Mucosa of rectum (tissue), 2 donors: ENCODE results near the gene SH3BP4.
A peak's percentile ranks its signal among the peaks of the same experiment; 100 is the strongest.

ENCODE experiments used
- H3K27ac ChIP-seq, 2 donors: one replicate each; pipeline ENCODE4 v1.7.0; 2013; ENCODE audit warnings: inconsistent platforms in 2 of 2, low read depth in 2 of 2, low read length in 2 of 2
- H3K27me3 ChIP-seq, 2 donors: one replicate each; pipeline ENCODE4 v1.7.0; 2013; ENCODE audit warnings: low read length in 2 of 2; ENCODE audit not compliant: control insufficient read depth in 2 of 2, insufficient read depth in 2 of 2
- H3K36me3 ChIP-seq, 2 donors: one replicate each; pipeline ENCODE4 v1.7.0; 2013; ENCODE audit warnings: low read length in 2 of 2; ENCODE audit not compliant: control insufficient read depth in 2 of 2, insufficient read depth in 2 of 2
- H3K4me1 ChIP-seq, 2 donors: one replicate each; pipeline ENCODE4 v1.7.0; 2013; ENCODE audit warnings: low read length in 2 of 2, mild to moderate bottlenecking in 1 of 2; ENCODE audit not compliant: control insufficient read depth in 2 of 2, insufficient read depth in 2 of 2
- H3K4me3 ChIP-seq, 2 donors: one replicate each; pipeline ENCODE4 v1.7.0; 2013; ENCODE audit warnings: low read length in 2 of 2
- H3K9ac ChIP-seq, 2 donors: one replicate each; pipeline ENCODE4 v1.7.0; 2013; ENCODE audit warnings: low read length in 2 of 2, low read depth in 1 of 2, mild to moderate bottlenecking in 1 of 2
- H3K9me3 ChIP-seq, 2 donors: one replicate each; pipeline ENCODE4 v1.7.0; 2013; ENCODE audit warnings: low read length in 2 of 2; ENCODE audit not compliant: control insufficient read depth in 2 of 2
- donor health status: healthy.
- donor health status: Normal muscosa, but diverticular disease.

Gene SH3BP4

DNA sequence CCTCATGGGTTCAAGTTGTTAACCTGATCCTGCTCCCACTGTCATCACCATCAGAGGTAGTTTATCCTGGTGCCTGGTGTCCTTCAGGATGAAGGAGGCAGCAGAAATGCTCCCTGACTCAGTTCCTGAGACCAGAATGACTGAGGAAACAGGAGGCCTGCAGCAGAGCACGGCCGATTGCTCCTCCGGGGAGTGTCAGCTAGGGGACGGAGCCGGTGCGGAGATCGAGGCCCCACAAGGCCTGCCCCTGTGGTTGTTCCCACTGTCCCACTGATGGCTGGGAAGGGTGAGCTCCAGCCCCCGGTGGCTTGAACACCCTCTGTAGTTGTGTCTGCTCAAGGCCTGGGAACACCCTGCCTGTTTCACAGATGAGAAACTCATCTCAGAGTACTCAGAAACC lies 45.6 kb downstream of the SH3BP4 start:
- Histone ChIP-seq H3K9ac (no peak overlapping the region), H3K4me3 (no peak overlapping the region), H3K36me3 (no peaks in the 10 kb centered on the region), H3K9me3 (no peaks in the 10 kb centered on the region), H3K27me3 (no peaks in the 10 kb centered on the region), H3K27ac (no peak overlapping the region), H3K4me1 (peaks cover 19 to 50% of the 10 kb centered on the region in 2 donors)

DNA sequence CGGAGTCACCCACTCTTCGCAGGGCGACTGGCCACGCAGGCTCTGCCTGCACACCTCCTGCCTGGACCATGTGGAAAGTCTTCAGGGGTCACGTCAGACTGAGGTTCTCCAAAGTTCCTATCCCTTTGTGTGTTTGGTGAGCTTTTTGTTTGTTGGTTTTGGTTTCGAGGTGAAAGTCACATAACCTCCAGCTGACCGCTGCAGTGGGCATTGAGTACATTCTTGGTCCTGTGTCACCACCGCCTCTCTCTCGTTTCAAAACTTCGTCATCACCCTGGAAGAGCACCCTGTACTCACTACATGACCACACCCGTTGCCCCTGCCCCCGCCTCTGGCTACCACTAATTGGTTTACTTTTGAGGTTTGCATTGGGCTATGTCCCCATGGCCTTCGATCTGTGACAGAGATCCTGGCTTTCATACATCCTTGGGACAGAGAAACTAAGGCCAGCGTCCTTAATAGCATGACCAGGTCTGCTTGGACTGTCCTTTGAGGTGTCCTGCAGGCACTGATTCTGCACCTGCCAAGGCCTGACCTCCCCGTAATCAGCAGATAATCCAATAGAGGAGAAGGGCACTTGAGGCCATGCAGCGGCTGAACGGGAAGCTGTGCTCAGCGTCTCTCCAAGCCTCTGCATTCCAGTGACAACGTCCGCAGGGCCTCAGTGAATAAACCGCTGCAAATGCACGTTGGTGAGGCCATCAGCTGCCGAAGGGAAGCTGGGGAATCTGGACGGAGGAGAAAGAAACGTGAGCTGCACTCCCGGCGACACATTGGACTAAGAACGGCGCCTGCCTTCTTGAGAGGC lies 46.8 kb downstream of the SH3BP4 start:
- Histone ChIP-seq H3K9me3 (no peaks in the 10 kb centered on the region), H3K9ac (no peak overlapping the region), H3K4me3 (no peak overlapping the region), H3K27me3 (no peaks in the 10 kb centered on the region), H3K36me3 (no peaks in the 10 kb centered on the region), H3K4me1 (peaks cover 19 to 55% of the 10 kb centered on the region in 2 donors), H3K27ac (no peak overlapping the region)

DNA sequence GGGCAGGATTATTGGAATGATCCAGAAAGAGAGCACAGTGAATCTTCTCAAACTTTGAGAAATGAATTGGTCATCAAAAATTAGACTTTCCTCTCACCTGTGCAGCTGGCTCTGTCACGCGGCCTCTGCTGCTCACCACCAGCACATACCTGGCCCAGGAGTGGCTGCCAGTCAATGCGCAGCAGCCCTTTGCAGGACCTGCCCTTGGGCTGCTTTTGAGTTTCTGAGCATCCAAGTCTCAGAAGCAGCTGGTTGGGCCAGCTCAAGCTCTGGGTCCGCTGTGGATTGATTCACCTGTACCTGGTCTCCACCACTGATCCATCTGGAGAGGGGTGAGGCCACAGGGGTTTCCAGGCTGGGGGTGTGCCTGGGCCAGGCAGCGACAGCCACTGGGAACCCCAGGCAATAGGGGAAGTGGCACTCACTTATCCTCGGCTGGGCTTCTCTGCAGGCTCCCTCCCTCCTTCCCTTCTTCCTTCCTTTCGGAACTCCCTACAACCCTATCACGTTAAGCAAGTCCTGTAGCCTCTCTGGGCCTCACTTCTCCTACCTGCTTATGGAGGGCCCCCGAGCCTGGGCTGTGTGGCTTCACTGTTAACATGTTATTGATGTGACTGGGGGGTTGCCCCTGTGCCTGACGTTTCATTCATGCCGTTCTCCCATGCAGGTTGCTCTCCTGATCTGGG lies 48.1 kb downstream of the SH3BP4 start:
- no peaks in the 10 kb centered on the region for H3K36me3 ChIP-seq
- peak overlapping the region in 1 of 2 donors; percentile 1 for H3K4me3 ChIP-seq
- no peaks in the 10 kb centered on the region for H3K27me3 ChIP-seq
- H3K4me1 ChIP-seq, result peaks cover 18 to 48% of the 10 kb centered on the region in 2 donors
- no peaks in the 10 kb centered on the region for H3K9me3 ChIP-seq
- H3K27ac ChIP-seq, result peak overlapping the region; percentile 75 to 82
- H3K9ac ChIP-seq, result peak overlapping the region in 1 of 2 donors; percentile 32

DNA sequence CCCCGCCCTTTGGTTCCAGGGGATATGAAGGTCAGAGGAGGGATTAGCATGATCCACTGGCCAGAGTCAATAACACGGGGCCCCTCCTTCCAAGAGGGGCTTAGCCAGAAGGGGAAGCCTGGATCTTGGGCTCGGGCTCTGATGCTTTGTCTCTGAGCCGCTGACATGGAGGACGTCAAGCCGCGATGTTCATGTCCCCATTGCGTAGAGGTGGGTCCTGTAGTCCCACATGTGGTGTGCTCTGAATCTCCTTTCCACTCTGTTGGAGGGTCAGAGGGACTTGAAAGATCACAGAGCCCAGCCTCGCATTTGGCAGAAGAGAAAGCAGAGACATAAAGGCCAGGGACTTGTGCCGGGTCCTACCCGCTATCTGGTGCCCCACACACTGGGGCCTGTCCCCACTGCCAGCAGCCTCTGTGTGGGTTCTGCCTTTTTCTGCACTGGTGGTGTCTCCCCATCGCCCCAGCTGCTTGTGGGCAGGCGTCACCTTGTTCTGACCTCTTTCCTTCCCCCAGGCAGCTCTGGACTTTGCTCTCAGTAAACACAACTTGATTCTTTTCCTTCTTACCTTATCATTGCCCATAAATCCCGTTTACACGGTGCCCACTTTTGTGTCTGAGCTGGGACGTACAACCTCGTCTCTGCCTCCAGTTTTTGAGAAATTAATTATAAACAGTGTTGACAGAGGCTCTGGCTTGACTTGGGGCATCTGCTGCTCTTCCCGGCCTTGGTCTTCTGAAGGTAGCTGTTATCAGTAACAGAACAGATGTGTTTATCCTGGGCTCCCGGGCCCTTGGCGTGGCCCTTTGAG lies 48.8 kb downstream of the SH3BP4 start:
- H3K4me1 ChIP-seq, result peaks cover 22 to 55% of the 10 kb centered on the region in 2 donors
- H3K4me3 ChIP-seq, result peak overlapping the region; percentile 6 to 33
- H3K27ac ChIP-seq, result peak overlapping the region; percentile 75 to 82
- no peaks in the 10 kb centered on the region for H3K9me3 ChIP-seq
- no peaks in the 10 kb centered on the region for H3K36me3 ChIP-seq
- H3K27me3 ChIP-seq, result no peaks in the 10 kb centered on the region
- peak overlapping the region in 1 of 2 donors; percentile 32 for H3K9ac ChIP-seq

DNA sequence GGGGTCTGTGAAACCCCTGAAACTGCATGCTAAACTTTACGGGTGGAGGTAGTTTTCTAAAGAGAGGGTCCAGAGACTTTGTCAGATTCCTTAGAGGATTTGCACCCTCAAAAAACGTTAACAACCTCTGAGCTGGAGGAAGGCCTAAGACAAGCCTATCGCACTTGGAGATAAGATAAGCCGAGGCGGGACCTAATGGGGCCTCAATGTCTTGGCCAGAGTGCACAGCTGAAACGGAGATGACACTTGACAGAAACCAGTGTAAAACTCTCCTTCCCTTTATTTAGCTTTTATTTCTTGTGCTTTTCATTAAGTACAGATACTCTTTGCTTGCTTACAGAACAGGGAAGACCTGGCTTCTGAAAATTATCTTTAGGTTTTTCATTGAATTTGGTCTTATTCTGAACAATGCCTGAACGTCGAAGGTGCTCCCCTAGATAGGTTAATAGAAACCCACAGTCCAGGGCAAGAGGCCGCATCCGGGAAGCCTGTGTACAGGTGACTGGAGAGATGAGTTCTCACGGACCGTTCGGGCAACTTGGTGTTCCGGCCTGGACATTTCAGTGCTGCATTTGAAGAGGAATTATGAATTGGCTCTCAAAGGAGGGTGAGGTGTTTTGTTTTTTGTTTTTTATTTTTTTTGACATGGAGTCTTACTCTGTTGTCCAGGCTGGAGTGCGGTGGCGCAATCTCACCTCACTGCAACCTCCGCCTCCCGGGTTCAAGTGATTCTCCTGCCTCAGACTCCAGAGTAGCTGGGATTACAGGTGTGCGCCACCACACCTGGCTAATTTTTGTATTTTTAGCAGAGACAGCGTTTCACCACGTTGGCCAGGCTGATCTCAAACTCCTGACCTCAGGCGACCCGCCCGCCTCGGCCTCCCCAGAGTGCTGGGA lies 49.7 kb downstream of the SH3BP4 start:
- Histone ChIP-seq H3K27ac (peak overlapping the region; percentile 75 to 82), H3K4me1 (peaks cover 26 to 59% of the 10 kb centered on the region in 2 donors), H3K9me3 (no peaks in the 10 kb centered on the region), H3K27me3 (no peaks in the 10 kb centered on the region), H3K36me3 (no peaks in the 10 kb centered on the region), H3K9ac (no peak overlapping the region), H3K4me3 (peak overlapping the region; percentile 6 to 33)

DNA sequence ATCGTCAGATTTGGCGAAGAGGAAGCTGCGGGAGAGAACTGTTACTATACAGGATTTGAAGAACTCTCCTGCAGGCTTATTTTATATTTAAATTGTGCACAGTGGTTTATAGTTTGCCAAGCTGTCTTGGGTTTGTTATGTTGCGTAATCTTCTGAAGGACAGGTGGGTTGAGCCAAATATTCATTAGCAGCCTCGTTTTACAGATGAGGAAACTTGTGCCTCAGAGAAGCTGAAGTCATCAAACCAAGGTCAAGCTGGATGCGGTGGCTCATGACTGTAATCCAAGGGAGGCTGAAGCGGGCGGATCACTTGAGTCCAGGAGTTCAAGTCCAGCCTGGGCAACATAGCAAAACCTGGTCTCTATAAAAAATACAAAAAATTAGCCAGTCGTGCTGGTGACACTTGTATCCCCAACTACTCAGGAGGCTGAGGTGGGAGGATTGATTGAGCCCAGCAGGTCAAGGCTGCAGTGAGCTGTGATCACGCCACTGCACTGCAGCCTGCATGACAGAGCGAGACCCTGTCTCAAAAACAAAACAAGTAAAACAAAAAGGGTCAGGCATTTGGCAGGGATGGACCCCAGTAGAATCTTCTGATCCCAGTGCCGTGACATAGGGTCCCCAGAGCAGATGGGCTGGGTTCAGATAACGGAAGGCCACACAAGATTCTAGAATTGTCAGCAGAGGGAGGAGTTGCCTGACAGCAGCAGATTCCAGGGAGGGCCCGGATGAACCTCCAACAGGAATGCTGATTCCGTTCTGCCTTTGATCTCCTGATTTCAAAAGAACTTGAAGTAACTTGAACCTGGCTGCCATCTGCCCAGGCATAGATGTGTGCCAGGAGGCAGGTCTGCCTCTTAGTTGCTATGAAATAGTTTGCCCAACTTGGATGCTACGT lies 50.6 kb downstream of the SH3BP4 start:
- H3K9ac ChIP-seq, result no peak overlapping the region
- H3K27me3 ChIP-seq, result no peaks in the 10 kb centered on the region
- H3K4me1 ChIP-seq, result peaks cover 26 to 68% of the 10 kb centered on the region in 2 donors
- peak overlapping the region; percentile 75 to 82 for H3K27ac ChIP-seq
- H3K36me3 ChIP-seq, result no peaks in the 10 kb centered on the region
- H3K9me3 ChIP-seq, result no peaks in the 10 kb centered on the region
- no peak overlapping the region for H3K4me3 ChIP-seq

DNA sequence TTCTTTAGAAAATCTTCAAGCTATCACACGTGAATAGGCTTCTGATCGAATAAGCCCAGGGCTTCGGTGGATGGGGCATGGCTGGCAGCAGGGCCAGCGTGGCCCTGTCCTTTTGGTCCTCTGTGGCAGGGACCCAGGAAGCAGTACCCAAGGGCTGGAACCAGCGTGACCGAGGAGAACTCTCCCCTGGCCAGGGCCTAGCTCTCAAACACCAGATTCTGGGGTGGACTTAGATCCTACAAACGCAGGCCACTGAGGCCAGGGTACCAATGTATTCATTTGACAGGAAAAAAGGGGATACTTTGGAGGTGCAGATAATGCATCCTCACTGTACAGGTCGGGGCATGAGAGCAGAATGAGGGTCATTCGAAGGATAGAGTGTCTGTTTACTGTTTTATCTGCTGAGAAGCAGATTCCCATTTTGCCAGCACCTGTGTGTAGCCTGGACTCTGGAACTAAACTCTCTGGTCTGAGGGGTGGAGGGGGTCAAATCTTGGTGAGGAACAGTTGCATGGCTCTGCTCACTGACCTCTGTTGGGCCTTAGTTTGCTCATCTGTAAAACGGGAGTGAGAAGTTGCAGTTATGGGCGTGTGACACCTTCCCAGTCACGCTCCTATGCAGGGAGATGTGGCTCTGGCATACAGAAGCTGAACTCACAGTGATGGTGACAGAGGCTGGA lies 51.4 kb downstream of the SH3BP4 start:
- peaks cover 33 to 76% of the 10 kb centered on the region in 2 donors for H3K4me1 ChIP-seq

DNA sequence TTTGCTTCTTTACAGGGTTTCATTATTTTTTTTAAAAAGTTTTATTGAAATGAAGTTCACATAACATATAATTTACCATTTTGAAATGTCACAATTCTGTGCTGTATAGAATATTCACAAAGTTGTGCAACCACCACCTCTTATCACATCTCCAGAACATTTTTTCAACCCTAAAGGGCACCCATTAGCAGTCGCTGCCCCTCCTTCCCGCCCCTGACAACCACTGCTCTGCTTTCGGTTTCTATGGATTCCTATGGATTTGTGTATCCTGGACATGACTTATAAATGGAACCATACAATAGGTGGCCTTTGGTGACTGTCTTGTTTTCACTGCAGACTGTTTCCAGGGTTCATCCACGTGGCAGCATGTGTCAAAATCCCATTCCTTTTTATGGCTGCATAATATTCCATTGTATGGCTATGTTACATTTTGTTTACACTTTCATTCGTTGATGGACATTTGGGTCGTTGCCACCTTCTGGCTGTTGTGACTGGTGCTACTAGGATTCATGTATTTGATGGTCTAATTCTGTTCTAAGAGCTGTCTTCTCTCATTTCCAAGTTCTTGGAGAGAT lies 52.6 kb downstream of the SH3BP4 start:
- no peak overlapping the region for H3K9ac ChIP-seq
- no peak overlapping the region for H3K27ac ChIP-seq
- no peaks in the 10 kb centered on the region for H3K9me3 ChIP-seq
- no peaks in the 10 kb centered on the region for H3K36me3 ChIP-seq
- no peaks in the 10 kb centered on the region for H3K27me3 ChIP-seq
- H3K4me3 ChIP-seq, result no peak overlapping the region
- H3K4me1 ChIP-seq, result peaks cover 43 to 78% of the 10 kb centered on the region in 2 donors

More for the DNA sequence above, 51.4 kb downstream of the SH3BP4 start:
- H3K27me3 ChIP-seq, result no peaks in the 10 kb centered on the region
- no peaks in the 10 kb centered on the region for H3K9me3 ChIP-seq
- no peak overlapping the region for H3K4me3 ChIP-seq
- peak overlapping the region in 1 of 2 donors; percentile 75 for H3K27ac ChIP-seq
- H3K36me3 ChIP-seq, result no peaks in the 10 kb centered on the region
- H3K9ac ChIP-seq, result no peak overlapping the region
